Activated B cell treated with CpG ODN at 0.5 μM for 24 hours (primary cell): ENCODE measurements around the gene FOXK1. TPM values are rescaled to one million over a fixed set of nuclear protein-coding genes. Genes with fewer than 3 reads are reported as not detected.

Experiments used
- ATAC-seq: fragments of 200-7000 bp; cut with Tn5 transposase; one replicate; pipeline ENCODE4 v1.10.0; 2021; ENCODE audit warnings: low read depth, mild to moderate bottlenecking, moderate library complexity
- CTCF ChIA-PET: fragments of 350-600 bp; sonication (Branson Sonifier 250); formaldehyde crosslinking; loops from one replicate; lab custom pipeline; 2021; ENCODE audit warnings: antibody characterized with exemption; lab: Charles Lee
- POLR2A ChIA-PET: fragments of 350-600 bp; sonication (Branson Sonifier 250); formaldehyde crosslinking; loops from one replicate; lab custom pipeline; 2021; ENCODE audit warnings: antibody characterized with exemption; lab: Charles Lee
- DNase-seq: peaks from one replicate; pipeline ENCODE4 v3.0.0; 2022
- H3K27ac Mint-ChIP-seq: one replicate; pipeline ENCODE4 v1.8.0; 2020; ENCODE audit warnings: mixed read lengths
- H3K27me3 Mint-ChIP-seq: one replicate; pipeline ENCODE4 v1.8.0; 2021; ENCODE audit warnings: mixed read lengths
- H3K36me3 Mint-ChIP-seq: one replicate; pipeline ENCODE4 v1.8.0; 2021; ENCODE audit warnings: low read depth, mixed read lengths
- H3K4me1 Mint-ChIP-seq: one replicate; pipeline ENCODE4 v1.8.0; 2021; ENCODE audit warnings: mixed read lengths
- H3K4me3 Mint-ChIP-seq: one replicate; pipeline ENCODE4 v1.8.0; 2020; ENCODE audit warnings: mild to moderate bottlenecking, mixed read lengths
- H3K9me3 Mint-ChIP-seq: one replicate; pipeline ENCODE4 v1.8.0; 2020; ENCODE audit warnings: mixed read lengths
- CTCF ChIP-seq: fragments of 200-600 bp; IDR thresholded peaks from one replicate; pipeline ENCODE4 v1.8.0; 2022; ENCODE audit warnings: antibody characterized with exemption, mild to moderate bottlenecking
- intact Hi-C: fragments of 100-400 bp; cut with micrococcal nuclease; formaldehyde crosslinking; loops from one replicate; pipeline ENCODE4 v1.15.1; 2024
- total RNA-seq: library from RNA; stranded (reverse); gene quantifications from 2 replicates; pipeline ENCODE4 v1.2.3, GENCODE V29; 2022

The FOXK1 gene
- total RNA-seq, 1 donor from 2014 or later = 42.7 TPM

DNA sequence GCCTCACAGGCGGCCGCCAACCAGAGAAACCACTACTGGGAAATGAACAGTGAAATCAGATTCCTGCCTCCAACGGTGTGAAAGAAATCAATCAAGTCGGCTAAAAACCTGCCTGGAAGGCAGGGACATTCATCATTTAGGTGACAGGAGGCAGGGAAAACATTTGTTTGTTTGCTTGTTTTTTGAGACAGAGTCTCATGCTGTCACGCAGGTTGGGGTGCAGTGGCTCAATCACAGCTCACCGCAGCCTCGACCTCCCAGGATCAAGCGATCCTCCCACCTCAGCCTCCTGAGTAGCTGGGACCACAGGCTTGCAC is 123.8 kb downstream of the FOXK1 start:
- Mint-ChIP-seq H3K36me3 (no peaks in the 10 kb centered on the region), H3K4me1 (peaks cover 11% of the 10 kb centered on the region), H3K27me3 (peaks cover 6% of the 10 kb centered on the region), H3K9me3 (no peaks in the 10 kb centered on the region), H3K4me3 (no peak overlapping the region), H3K27ac (no peak overlapping the region)
- POLR2A ChIA-PET = interaction anchor here (0.6 kb wide), 1 partner anchor 40 kb away, joined by 3 read pairs; no protein-coding TSS in a partner anchor
- no peak for DNase-seq
- CTCF ChIA-PET = no interaction called here
- no peak for ATAC-seq
- TF ChIP-seq CTCF = no peak
- intact Hi-C loops = no loop called here

DNA sequence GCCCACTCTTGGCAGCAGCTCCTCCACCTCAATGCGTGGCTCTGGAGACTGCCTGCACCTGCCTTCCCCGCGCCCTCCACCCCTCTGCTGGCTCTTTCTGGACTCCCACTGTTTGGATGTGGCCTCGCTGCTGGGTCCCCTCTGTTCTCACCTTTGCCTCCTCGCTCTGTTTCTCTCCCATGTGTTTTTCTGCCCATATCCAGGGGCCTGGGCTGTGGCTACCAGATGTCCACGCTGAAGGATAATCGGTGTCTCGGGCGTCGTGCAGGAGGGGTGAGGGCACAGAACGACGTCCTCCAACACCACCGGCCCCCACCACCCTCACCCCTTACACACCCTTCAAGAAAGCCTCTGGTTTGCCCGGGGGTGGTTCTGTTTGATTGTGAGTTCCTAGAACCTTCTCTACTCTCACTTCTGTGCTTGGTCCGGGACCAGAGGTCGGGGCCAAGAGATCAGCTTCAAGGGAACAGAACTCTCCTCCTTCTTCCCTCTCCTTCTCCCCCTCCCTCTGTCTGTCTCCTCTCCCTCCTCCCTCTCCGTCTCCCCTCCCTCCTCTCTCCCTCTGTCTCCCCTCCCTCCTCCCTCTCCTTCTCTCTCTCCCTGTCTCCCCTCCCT is 125.0 kb downstream of the FOXK1 start:
- Mint-ChIP-seq H3K36me3 (no peaks in the 10 kb centered on the region), H3K27me3 (peaks cover 6% of the 10 kb centered on the region), H3K27ac (peak overlapping the region; percentile 25), H3K9me3 (no peaks in the 10 kb centered on the region), H3K4me1 (peaks cover 11% of the 10 kb centered on the region), H3K4me3 (no peak overlapping the region)
- no peak for DNase-seq
- ATAC-seq = no peak
- POLR2A ChIA-PET = no interaction called here
- CTCF ChIA-PET = no interaction called here
- TF ChIP-seq CTCF = no peak
- intact Hi-C loops = no loop called here

- Mint-ChIP-seq H3K27me3 (peaks cover 6% of the 10 kb centered on the region), H3K27ac (no peak overlapping the region)
These were observed 125.5 kb downstream of the FOXK1 start for GRCh38 chr7:4807598-4808016.

GRCh38 chr7:4808026-4808425 is 125.9 kb downstream of the FOXK1 start:
- no peak for TF ChIP-seq CTCF
- no peak for DNase-seq
- POLR2A ChIA-PET = no interaction called here
- intact Hi-C loops = no loop called here
- no peak overlapping the region for H3K27ac Mint-ChIP-seq
- CTCF ChIA-PET = interaction anchor here (1.0 kb wide), 1 partner anchor 16 kb away, joined by 3 read pairs; no protein-coding TSS in a partner anchor
- H3K4me3 Mint-ChIP-seq = no peak overlapping the region
- peaks cover 9% of the 10 kb centered on the region for H3K27me3 Mint-ChIP-seq
- no peak for ATAC-seq
- no peaks in the 10 kb centered on the region for H3K9me3 Mint-ChIP-seq
- no peaks in the 10 kb centered on the region for H3K36me3 Mint-ChIP-seq
- H3K4me1 Mint-ChIP-seq = peaks cover 11% of the 10 kb centered on the region

More at GRCh38 chr7:4807598-4808016, 125.5 kb downstream of the FOXK1 start:
- POLR2A ChIA-PET = no interaction called here
- Mint-ChIP-seq H3K9me3 (no peaks in the 10 kb centered on the region), H3K36me3 (no peaks in the 10 kb centered on the region), H3K4me1 (peaks cover 11% of the 10 kb centered on the region), H3K4me3 (no peak overlapping the region)
- CTCF ChIA-PET = interaction anchor here (1.0 kb wide), 1 partner anchor 15 kb away, joined by 3 read pairs; no protein-coding TSS in a partner anchor
- DNase-seq (no peak), ATAC-seq (no peak)
- TF ChIP-seq CTCF = no peak
- intact Hi-C loops = no loop called here

GRCh38 chr7:4808565-4808964 is 126.5 kb downstream of the FOXK1 start:
- ChIA-PET POLR2A (interaction anchor here (1.2 kb wide), 1 partner anchor 15 kb away, joined by 3 read pairs; no protein-coding TSS in a partner anchor), CTCF (interaction anchor here (1.0 kb wide), 1 partner anchor 16 kb away, joined by 3 read pairs; no protein-coding TSS in a partner anchor)
- H3K4me3 Mint-ChIP-seq = no peak overlapping the region
- ATAC-seq (no peak), DNase-seq (no peak)
- no peak for TF ChIP-seq CTCF
- peaks cover 11% of the 10 kb centered on the region for H3K4me1 Mint-ChIP-seq
- no peaks in the 10 kb centered on the region for H3K9me3 Mint-ChIP-seq
- peaks cover 14% of the 10 kb centered on the region for H3K27me3 Mint-ChIP-seq
- H3K27ac Mint-ChIP-seq = no peak overlapping the region
- intact Hi-C loops = no loop called here
- H3K36me3 Mint-ChIP-seq = no peaks in the 10 kb centered on the region
